GM19452 (cell line): ENCODE measurements around the gene INO80B.
"Not testable (repeated sequence)": the region's sequence is repeated elsewhere in the genome, so short reads cannot be mapped to it uniquely, and the experiment has no call there.

Experiments used
- ATAC-seq: cut with Tn5 transposase; IDR thresholded peaks from one replicate; pipeline ENCODE4 v1.9.1; 2021; ENCODE audit not compliant: unreplicated experiment

INO80B gene

DNA sequence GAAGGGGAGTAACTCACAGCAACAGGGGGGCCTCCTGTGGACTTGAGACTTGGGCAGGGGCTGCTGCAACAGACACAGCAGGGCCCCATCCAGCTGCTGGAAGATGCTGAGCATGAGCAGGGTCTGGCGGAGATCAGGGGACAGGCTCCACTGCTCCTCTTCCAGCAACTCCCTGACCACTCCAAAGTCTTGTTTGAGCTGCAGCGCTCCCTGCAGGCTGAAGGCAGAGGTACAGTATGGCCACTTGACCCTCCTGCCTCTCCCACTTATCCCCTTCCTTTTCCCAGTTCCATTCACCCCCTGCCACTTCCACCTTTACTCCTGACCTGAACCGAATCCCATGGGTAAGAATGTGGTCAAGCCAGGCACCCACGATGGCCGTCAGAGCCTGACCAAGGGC, 20.0 kb downstream of the INO80B start:
- no peak for ATAC-seq

- no peak for ATAC-seq
Observed at GRCh38 chr2:74481431-74481830, 26.5 kb downstream of the INO80B start.

DNA sequence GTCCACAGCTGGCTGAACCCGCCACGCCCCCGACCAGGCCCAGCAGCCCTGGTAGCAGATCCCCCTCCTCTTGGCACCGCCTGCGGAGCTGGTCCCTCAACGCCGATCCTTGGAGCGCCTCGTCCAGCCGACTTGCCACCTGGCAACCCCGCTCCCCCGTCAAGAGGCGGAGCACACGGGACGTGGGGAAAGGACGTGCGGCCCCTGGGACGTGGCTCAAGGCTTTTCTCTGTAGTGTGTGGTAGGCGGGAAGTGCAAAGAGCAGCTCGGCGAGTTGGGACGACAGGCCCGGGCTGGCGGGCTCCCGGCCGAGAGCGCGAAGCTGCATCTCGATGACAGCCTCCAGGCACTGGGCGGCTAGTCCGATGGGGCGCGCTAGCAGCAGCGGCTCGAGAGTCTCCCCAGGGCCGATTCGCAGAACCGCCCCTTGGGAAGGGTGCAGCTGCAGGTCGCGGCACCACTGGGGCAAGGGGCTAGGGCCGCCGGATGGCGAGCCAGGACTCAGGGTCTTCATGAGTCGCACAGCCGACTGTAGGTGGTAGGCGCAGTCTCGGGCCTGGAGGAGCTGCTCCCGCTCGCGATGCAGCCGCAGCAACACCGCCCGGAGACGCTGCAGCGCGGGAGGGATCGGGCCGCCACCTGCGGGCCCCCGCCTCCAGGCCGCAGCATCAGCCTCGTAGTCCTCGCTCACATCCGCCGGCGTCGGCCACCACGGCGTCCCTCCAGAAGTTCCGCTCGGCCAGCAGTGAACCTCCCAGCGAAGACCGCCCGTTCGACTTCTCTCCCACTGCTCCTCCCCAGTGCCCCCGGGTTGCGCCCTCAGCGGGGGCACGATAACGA, 27.3 kb downstream of the INO80B start:
- peak; percentile 41 for ATAC-seq

DNA sequence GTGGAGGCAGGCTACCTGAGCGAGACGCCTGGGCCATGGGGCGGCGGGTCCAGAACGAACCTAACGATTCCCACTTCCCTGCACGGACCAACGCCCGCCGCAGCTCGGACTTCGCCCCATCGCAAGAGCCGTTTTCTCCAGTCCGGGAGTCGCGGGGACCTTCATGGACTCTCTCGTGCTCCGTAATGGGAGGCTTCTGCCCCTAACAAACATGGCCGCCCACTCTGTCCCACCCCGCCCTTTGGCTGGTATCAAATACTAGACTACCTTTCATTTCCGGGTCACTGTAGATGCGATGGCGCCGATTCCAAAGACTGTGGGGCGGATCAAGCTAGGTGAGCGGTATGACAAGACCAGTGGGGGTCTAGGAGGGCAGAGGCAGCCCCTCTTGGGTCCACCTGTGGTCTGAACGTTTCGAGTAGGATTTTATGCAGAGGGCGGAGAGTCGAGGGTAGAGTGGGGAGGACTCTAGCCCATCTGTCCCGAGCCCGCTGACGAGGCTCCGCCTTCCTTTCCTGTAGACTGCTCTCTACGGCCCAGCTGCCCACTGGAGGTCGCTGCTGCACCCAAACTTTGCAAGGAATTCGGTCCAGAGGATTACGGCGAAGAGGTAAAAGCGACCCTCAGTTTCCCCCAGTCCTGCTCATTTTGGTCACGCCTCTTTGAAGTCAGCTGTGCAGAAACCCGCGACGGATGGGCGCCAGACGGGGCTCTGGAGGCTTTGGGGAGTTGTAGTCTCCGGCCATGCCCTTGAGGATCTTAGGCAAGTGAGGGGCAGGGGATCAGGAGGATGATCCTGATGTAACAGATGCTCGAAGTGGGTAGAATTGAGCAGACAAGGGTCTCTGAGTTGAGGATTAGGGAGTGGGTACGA, 28.2 kb downstream of the INO80B start, which contains the start of the genes CCDC142 and TTC31:
Gene CCDC142, minus strand, starts transcription at position 198 of the 874 bp plus-strand sequence. Its CDS starts 161 bp downstream, at position 37.
Gene TTC31, plus strand, starts transcription at position 281 of the 874 bp plus-strand sequence. Its CDS starts 15 bp downstream, at position 296.
- peak; percentile 91 for ATAC-seq

DNA sequence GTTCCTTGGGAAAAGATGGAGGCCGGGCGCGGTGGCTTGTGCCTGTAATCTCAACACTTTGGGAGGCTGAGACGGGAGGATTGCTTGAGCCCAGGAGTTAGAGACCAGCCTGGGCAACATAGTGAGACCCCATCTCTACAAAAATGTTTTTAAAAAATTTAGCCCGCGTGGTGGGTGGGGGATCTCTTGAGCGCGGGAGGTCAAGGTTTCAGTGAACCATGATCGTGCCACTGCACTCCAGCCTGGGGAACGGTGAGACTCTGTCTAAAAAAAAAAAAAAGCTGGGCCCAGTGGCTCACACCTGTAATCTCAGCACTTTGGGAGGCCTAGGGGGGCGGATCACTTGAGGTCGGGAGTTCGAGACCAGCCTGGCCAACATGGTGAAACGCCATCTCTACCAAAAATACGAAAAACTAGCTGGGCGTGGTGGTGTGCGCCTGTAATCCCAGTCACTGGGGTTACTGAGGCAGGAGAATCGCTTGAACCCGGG, 28.8 kb downstream of the INO80B start:
- not testable (repeated sequence) for ATAC-seq

- no peak for ATAC-seq
Observed at GRCh38 chr2:74486141-74486540, 31.3 kb downstream of the INO80B start.

- ATAC-seq = no peak
Observed at GRCh38 chr2:74488643-74489481, 34.0 kb downstream of the INO80B start.

DNA sequence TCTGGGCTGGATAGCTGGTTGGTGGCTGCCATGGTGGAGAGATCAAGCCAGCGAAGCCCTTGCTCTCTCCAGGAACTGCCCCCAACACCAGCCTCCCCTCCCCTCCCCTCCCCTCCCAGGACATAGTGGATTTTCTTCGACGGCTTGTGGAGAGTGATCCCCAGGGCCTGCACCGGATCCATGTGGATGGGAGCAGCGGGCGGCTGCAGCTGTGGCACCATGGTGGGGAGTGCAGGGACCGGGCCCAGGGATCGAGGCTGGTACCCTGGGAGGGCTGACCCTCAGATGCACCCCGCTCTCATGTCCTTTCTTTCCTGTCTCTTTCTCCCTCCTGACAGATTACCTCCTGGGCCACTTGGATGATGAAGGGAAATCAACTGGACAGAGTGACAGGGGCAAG, 35.0 kb downstream of the INO80B start:
- ATAC-seq = no peak

DNA sequence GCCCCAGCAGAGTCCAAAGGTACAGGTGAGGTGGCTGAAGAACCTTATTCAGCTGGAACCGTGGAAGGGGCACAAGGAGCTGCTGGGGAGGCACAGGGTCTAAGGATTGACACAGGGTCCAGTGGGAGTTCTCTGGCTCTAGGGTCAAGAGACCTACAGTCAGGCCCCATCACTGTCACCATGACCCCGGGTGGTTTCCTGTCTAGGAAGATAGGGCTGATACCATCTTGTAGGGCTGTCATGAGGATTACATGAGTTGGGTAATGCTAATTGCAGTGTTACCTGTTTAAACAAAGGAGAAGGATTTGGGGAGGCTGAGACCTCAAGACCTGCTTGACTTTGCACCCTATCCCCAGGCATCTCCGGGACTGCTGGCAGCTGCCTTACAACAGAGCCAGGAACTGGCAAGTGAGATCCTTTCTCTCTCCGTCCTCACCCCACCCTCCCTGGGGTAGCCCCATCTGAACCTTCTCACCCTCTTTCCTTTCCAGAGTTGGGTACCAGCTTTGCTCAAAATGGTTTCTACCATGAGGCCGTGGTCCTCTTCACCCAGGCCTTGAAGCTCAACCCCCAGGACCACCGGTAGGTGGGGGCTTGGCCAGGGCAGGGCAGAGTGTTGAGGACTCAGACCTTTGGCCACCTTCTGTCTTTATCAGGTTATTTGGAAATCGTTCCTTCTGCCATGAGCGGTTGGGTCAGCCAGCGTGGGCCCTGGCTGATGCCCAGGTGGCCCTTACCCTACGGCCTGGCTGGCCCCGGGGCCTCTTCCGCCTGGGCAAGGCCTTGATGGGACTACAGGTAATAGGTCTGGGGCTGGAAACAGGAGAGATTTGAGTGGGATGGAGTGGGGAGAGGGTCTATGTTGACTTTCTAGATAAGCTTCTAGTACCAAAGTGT, 37.0 kb downstream of the INO80B start:
- ATAC-seq = no peak

DNA sequence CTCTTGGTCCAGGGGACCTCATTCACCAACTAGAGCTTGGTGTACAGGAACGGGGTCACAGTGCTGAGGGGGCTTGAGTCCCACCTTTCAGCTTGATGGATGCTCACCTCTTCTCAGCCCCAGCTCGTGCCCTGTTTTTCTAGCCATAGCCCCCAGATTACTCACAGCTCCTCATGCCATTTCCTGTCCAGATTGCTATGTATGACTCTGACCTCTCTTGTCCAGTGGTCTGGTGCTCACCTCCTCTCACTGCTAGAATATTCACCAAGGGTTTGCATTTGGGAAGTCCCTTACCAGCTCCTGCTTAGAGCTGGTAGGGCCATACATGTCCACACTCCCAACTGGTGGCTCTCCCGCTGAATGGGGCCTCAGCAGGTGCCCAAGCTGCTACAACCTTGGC, 38.7 kb downstream of the INO80B start:
- no peak for ATAC-seq

DNA sequence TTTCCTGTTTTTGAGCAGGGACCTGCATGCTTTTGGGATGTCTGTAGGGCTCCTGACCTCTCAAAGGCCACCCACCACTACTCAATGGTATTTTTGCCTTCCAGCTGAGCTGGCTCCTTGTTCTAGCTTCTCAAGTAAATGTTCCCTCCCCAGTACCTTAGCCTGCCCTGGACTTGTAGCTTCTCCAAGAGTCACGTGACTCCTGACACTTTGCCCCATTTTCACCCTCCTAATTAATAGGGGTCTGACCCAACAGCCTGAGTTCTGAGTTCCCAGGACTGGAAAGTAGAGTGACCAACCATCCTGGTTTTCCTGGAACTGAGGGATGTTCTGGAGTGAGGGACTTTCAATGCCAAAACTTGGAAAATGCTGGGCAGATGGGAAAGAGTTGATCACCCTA, 40.6 kb downstream of the INO80B start:
- no peak for ATAC-seq

- ATAC-seq = no peak
Observed at GRCh38 chr2:74496997-74497776, 42.3 kb downstream of the INO80B start.

DNA sequence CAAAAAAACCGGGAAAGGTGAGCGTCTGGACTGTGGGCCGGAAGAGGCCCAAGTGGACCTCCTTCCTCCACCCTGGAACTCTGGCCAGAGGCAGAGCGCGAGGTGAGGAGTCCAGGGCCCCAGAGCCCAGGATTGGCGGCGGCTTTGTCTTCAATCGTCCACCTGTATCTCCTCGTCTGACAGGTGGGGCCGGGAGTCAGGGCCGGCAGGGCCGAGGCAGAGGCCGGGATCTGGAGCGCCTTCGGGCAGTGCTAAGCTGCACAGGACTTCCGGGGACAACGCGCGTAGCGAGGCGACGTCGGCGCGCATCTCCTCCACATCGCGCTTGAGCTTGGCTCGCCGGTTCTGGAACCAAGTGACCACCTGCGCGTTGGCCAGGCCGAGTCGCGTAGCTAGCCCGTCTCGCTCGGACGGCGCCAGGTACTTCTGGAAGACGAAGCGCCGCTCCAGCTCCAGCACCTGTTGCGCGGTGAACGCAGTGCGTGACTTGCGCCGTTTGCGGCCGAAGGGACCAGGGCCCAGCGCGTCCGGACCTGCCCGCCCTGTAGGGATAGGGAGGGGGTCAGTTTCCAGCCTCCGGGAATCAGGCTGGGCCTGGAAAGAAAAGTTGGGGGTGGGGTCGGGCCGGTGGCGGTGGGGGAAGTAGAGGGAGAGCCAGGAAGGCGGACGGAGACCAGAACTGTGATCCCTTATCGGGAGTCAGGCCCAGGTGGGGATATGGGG, 43.1 kb downstream of the INO80B start:
- ATAC-seq = no peak

GRCh38 chr2:74498500-74499266, 43.8 kb downstream of the INO80B start:
- no peak for ATAC-seq

GRCh38 chr2:74499267-74499939, 44.5 kb downstream of the INO80B start, which contains the start of gene LBX2:
Gene LBX2, minus strand, starts transcription at chr2:74499603. Its CDS starts 66 bp downstream, at chr2:74499537.
- ATAC-seq = no peak

GRCh38 chr2:74499940-74500577, 45.2 kb downstream of the INO80B start:
- ATAC-seq = no peak
